ENCODE measurements around the gene CDS2. TPM values are rescaled to one million over a fixed set of nuclear protein-coding genes. Genes with fewer than 3 reads are reported as not detected.

Gene CDS2
- total RNA-seq, 2 donors from 2014 or later, result 26.2 to 61.8 TPM

DNA sequence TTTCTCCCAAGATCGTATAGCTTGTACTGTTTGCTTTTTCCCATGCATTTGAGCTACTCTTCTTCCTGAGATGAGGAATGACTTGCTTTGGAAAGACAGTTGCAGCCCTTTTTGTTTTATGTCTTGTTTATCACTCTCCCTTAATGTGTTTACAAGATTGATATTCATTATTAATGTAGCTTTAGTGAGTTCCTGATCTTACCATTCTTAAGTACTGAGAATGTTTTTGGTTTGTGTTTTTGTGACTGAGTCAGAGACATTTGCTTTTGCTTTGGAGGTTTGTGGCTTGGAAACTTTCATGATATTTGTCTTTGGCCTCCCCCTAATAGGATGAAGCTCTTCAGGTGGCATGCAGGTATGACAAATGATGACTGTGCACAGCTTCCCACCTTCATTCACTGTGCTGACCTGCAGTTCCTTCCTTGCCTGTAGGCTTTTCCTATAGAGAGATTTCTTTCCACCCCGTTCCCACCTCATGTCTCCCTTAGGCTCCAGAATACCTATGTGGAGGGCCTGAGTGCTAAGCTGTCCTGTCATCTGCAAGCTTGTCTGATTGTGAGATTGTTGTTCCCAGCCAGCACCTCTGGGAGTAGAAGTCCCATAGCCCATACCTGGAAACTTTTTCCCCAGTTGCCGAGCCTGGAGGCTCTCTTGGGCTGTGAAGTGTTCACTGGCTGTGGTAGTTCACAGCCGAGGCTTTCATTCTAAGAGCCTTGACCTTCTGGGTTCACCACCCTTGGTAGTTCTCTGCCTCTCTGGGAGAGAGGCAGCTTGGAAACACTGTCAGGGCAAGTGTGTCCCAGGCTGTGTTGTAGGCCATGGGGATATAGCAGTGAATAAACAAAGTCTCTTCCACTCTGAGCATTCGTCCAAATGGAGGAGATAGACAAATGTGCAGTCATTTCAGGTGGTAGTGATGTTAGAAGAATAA is 27.1 kb downstream of the CDS2 start:
- Histone ChIP-seq H3K4me3 (no peak overlapping the region), H3K36me3 (no peaks in the 10 kb centered on the region), H3K4me1 (replicated peaks) (no peaks in the 10 kb centered on the region), H3K27ac (no peak overlapping the region), H3K27me3 (replicated peaks; ENCODE audit: insufficient read depth) (no peaks in the 10 kb centered on the region), H3K9me3 (no peaks in the 10 kb centered on the region)
- 68% methylated on average over 5 of the region's 5 CpGs for WGBS
- TF ChIP-seq POLR2A (IDR thresholded peaks at IDR 0.05) (no peak), POLR2AphosphoS5 (IDR thresholded peaks at IDR 0.05) (no peak)
- TF ChIP-seq, protein P1, sequence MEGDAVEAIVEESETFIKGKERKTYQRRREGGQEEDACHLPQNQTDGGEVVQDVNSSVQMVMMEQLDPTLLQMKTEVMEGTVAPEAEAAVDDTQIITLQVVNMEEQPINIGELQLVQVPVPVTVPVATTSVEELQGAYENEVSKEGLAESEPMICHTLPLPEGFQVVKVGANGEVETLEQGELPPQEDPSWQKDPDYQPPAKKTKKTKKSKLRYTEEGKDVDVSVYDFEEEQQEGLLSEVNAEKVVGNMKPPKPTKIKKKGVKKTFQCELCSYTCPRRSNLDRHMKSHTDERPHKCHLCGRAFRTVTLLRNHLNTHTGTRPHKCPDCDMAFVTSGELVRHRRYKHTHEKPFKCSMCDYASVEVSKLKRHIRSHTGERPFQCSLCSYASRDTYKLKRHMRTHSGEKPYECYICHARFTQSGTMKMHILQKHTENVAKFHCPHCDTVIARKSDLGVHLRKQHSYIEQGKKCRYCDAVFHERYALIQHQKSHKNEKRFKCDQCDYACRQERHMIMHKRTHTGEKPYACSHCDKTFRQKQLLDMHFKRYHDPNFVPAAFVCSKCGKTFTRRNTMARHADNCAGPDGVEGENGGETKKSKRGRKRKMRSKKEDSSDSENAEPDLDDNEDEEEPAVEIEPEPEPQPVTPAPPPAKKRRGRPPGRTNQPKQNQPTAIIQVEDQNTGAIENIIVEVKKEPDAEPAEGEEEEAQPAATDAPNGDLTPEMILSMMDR (IDR thresholded peaks at IDR 0.05), result no peak
- no peak for DNase-seq (ENCODE audit: low spot score)
- intact Hi-C loops (cut with DNase I), result no loop called here

DNA sequence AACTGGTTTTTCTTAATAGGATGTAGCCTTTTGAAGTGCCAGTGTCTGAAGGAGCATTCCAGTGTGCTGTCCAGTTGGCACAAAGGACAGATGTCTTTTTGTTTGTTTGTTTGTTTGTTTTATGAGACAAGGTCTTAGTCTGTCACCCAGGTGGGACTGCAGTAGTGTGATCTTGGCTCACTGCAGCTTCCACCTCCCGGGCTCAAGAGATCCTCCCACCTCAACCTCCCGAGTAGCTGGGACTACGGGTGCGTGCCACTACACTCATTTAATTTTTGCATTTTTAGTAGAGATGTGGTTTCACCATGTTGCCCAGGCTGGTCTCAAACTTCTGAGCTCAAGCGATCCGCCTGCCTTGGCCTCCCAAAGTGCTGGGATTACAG is 27.7 kb downstream of the CDS2 start:
- H3K36me3 ChIP-seq, result no peaks in the 10 kb centered on the region
- 90% methylated on average over 6 of the region's 6 CpGs for WGBS
- intact Hi-C loops (cut with DNase I), result no loop called here
- no peaks in the 10 kb centered on the region for H3K9me3 ChIP-seq
- no peak for DNase-seq (ENCODE audit: low spot score)
- H3K4me3 ChIP-seq, result no peak overlapping the region
- no peaks in the 10 kb centered on the region for H3K4me1 ChIP-seq (replicated peaks)
- no peak overlapping the region for H3K27ac ChIP-seq
- H3K27me3 ChIP-seq (replicated peaks; ENCODE audit: insufficient read depth), result no peaks in the 10 kb centered on the region
- no peak for TF ChIP-seq POLR2A (IDR thresholded peaks at IDR 0.05)
- TF ChIP-seq, protein P1 (IDR thresholded peaks at IDR 0.05), result no peak
- no peak for TF ChIP-seq POLR2AphosphoS5 (IDR thresholded peaks at IDR 0.05)

DNA sequence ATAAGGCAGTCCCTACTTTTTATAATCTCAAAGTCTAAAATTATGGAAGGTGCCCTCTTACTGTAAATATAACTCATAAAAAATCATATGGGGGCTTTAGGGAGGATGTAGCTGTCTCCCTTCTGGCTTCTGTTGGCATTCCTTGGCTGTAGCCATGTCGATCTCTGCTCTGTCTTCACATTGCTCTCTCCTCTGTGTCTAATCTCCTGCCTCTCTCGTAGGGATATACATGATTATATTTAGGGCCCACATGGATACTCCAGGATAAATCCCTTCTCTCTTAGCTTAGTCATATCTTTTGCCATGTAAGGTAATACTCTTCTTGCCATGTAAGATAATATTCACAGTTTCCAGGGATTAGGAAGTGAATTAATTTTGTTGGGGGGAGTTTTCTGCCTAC is 28.6 kb downstream of the CDS2 start:
- DNase-seq (ENCODE audit: low spot score), result no peak
- no peaks in the 10 kb centered on the region for H3K36me3 ChIP-seq
- intact Hi-C loops (cut with DNase I), result no loop called here
- no peaks in the 10 kb centered on the region for H3K4me1 ChIP-seq (replicated peaks)
- no peak overlapping the region for H3K27ac ChIP-seq
- TF ChIP-seq POLR2A (IDR thresholded peaks at IDR 0.05) (no peak), POLR2AphosphoS5 (IDR thresholded peaks at IDR 0.05) (no peak)
- TF ChIP-seq, protein P1 (IDR thresholded peaks at IDR 0.05), result no peak
- H3K27me3 ChIP-seq (replicated peaks; ENCODE audit: insufficient read depth), result no peaks in the 10 kb centered on the region
- 76% methylated on average over 2 of the region's 2 CpGs for WGBS
- H3K4me3 ChIP-seq, result no peak overlapping the region
- no peaks in the 10 kb centered on the region for H3K9me3 ChIP-seq

DNA sequence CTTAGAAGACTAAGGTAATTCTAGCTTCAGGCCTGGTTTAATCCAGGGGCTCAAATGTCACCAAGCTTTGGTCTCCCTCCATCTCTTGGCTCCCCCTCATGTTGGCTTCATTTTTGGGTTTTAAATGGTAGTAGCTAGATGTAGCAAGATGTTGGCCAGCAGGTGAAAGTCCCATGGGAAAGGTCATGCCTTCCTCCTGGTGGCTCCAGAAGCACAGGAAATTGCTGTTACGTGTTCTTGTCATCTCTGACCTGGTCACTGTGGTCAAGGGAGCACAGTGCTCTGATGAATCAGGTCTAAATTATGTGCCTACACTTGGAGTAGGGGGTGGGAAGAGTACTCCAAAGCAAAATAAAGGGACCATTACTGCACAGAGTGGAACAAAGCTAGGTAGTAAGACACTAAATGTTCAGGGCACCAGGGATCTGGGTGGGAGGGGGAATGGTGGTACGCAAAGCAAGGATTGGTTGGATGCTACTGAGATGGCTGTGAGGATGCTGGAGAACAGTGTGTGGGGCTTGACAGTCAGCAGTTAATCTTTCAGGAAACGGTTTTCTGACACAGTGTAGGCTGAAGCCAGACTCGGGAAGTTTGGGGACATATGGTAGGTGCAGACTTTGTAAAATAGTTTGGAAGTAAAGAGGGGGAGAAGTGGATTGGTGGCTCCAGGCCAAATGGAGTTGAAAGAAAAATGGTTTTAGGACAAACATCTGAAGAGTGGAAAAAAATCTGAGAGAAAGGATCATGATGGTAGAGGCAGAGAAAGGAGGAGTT is 30.1 kb downstream of the CDS2 start:
- TF ChIP-seq, protein P1 (IDR thresholded peaks at IDR 0.05), result no peak
- TF ChIP-seq POLR2AphosphoS5 (IDR thresholded peaks at IDR 0.05) (no peak), POLR2A (IDR thresholded peaks at IDR 0.05) (no peak)
- 58% methylated on average over 4 of the region's 4 CpGs for WGBS
- no peaks in the 10 kb centered on the region for H3K27me3 ChIP-seq (replicated peaks; ENCODE audit: insufficient read depth)

More for the DNA sequence above, 30.1 kb downstream of the CDS2 start:
- Histone ChIP-seq H3K36me3 (no peaks in the 10 kb centered on the region), H3K9me3 (no peaks in the 10 kb centered on the region), H3K27ac (no peak overlapping the region), H3K4me3 (no peak overlapping the region), H3K4me1 (replicated peaks) (no peaks in the 10 kb centered on the region)
- DNase-seq (ENCODE audit: low spot score), result no peak
- intact Hi-C loops (cut with DNase I), result no loop called here

Data from prostate gland (tissue), 2 donors.